ENCODE data around the gene SYT2.
"Not testable (repeated sequence)": the region's sequence is repeated elsewhere in the genome, so short reads cannot be mapped to it uniquely, and the experiment has no call there.

SYT2 gene

DNA sequence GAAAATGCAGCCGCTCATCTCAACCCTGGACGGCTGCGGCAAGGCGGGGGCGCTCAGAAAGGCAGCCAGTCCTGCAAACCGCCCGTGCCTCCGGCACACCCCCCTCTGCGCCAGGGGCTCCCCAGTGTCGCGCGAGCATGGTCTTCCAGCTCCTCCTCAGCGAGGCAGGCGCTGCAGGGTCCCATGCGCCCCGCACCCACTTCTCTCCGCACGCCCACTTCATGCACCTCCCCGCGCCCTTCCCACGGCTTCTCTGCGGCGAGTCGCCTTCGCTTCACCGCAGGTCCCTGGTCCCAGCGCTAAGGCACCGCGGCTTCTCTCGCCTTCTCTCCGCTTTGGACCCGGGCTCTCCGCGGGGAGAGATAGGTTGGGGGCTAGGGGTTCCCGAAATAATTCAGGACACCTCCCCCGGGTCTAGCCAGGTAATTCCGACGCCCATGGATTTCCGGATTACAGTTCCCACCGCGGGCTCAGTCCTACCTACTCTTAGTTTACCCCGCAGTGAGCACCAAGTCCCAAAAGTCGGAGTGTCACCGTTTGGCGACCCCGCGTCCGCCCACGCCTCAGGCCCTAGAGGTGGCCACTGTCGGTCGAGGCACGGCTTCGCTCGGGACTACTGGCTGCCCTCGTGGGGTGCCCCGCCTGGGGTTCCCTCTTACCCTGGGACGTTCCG is 67.5 kb downstream of the SYT2 start:
- H3K27ac ChIP-seq (replicated peaks): no peak overlapping the region
- H3K27me3 ChIP-seq (ENCODE audit: insufficient read depth, poor library complexity, severe bottlenecking): peaks cover 46% of the 10 kb centered on the region
- no peak overlapping the region for H3K4me3 ChIP-seq (replicated peaks; ENCODE audit: insufficient read depth, low read length)

DNA sequence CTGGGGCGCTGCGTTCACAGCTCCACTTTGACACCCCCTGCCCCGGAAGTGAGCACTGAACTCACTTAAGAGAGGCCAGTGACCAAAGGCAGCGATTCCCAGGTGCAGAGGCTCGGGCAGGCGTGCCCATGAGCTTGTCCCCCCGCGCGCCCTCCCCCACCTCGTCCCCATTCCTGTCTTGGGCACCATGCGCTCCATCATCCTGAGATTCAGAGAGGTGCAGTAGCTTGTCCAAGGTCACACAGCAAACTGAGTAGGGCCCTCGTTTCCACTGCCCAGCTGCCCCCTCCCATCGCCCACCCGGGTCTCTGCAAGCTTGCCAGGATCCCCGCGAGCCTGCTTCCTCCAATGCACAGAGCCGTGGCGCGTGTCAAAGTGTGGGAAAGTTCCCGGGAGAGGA is 68.0 kb downstream of the SYT2 start:
- Histone ChIP-seq H3K27ac (replicated peaks) (no peak overlapping the region), H3K27me3 (ENCODE audit: insufficient read depth, poor library complexity, severe bottlenecking) (peaks cover 46% of the 10 kb centered on the region), H3K4me3 (replicated peaks; ENCODE audit: insufficient read depth, low read length) (no peak overlapping the region)
- DNase-seq (ENCODE audit: low read depth in 1 of 2, low spot score in 1 of 2): no peak
- TF ChIP-seq SPI1 (IDR thresholded peaks at IDR 0.05; ENCODE audit: borderline replicate concordance, low read depth) (no peak), GABPA (IDR thresholded peaks at IDR 0.05; ENCODE audit: low read depth) (no peak), POLR2AphosphoS5 (IDR thresholded peaks at IDR 0.05; ENCODE audit: low read depth) (no peak)
- TF ChIP-seq, protein P1, sequence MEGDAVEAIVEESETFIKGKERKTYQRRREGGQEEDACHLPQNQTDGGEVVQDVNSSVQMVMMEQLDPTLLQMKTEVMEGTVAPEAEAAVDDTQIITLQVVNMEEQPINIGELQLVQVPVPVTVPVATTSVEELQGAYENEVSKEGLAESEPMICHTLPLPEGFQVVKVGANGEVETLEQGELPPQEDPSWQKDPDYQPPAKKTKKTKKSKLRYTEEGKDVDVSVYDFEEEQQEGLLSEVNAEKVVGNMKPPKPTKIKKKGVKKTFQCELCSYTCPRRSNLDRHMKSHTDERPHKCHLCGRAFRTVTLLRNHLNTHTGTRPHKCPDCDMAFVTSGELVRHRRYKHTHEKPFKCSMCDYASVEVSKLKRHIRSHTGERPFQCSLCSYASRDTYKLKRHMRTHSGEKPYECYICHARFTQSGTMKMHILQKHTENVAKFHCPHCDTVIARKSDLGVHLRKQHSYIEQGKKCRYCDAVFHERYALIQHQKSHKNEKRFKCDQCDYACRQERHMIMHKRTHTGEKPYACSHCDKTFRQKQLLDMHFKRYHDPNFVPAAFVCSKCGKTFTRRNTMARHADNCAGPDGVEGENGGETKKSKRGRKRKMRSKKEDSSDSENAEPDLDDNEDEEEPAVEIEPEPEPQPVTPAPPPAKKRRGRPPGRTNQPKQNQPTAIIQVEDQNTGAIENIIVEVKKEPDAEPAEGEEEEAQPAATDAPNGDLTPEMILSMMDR (IDR thresholded peaks at IDR 0.05; ENCODE audit: insufficient read depth, low read length): no peak
- TF ChIP-seq, protein P2, sequence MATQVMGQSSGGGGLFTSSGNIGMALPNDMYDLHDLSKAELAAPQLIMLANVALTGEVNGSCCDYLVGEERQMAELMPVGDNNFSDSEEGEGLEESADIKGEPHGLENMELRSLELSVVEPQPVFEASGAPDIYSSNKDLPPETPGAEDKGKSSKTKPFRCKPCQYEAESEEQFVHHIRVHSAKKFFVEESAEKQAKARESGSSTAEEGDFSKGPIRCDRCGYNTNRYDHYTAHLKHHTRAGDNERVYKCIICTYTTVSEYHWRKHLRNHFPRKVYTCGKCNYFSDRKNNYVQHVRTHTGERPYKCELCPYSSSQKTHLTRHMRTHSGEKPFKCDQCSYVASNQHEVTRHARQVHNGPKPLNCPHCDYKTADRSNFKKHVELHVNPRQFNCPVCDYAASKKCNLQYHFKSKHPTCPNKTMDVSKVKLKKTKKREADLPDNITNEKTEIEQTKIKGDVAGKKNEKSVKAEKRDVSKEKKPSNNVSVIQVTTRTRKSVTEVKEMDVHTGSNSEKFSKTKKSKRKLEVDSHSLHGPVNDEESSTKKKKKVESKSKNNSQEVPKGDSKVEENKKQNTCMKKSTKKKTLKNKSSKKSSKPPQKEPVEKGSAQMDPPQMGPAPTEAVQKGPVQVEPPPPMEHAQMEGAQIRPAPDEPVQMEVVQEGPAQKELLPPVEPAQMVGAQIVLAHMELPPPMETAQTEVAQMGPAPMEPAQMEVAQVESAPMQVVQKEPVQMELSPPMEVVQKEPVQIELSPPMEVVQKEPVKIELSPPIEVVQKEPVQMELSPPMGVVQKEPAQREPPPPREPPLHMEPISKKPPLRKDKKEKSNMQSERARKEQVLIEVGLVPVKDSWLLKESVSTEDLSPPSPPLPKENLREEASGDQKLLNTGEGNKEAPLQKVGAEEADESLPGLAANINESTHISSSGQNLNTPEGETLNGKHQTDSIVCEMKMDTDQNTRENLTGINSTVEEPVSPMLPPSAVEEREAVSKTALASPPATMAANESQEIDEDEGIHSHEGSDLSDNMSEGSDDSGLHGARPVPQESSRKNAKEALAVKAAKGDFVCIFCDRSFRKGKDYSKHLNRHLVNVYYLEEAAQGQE (IDR thresholded peaks at IDR 0.05; ENCODE audit: insufficient replicate concordance, low read depth): no peak

More for the DNA sequence above, 67.5 kb downstream of the SYT2 start:
- no peak for DNase-seq (ENCODE audit: low read depth in 1 of 2, low spot score in 1 of 2)
- TF ChIP-seq, protein P2 (IDR thresholded peaks at IDR 0.05; ENCODE audit: insufficient replicate concordance, low read depth): no peak
- TF ChIP-seq, protein P1 (IDR thresholded peaks at IDR 0.05; ENCODE audit: insufficient read depth, low read length): no peak
- TF ChIP-seq SPI1 (IDR thresholded peaks at IDR 0.05; ENCODE audit: borderline replicate concordance, low read depth) (no peak), GABPA (IDR thresholded peaks at IDR 0.05; ENCODE audit: low read depth) (no peak), POLR2AphosphoS5 (IDR thresholded peaks at IDR 0.05; ENCODE audit: low read depth) (no peak)

DNA sequence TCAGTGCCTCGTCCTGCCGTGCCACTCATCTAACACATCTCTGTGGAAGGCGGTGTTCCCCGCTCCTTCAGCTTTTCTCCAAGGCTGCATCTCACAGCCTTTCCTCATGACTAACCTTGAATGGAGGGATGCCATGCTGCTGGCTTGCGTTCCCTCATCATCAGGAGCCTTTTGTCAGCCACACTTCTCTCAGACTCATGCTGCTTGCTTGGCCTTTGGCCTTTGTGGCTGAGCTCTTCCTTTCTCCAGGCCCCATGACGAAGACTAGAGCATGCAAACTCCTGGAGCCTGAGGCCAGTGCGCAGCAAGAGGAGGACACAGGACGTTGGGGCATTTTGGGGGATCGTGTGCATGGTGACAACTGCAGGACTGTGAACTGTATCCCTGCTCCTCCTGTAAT is 70.8 kb downstream of the SYT2 start:
- no peak for TF ChIP-seq POLR2AphosphoS5 (IDR thresholded peaks at IDR 0.05; ENCODE audit: low read depth)
- TF ChIP-seq SPI1 (IDR thresholded peaks at IDR 0.05; ENCODE audit: borderline replicate concordance, low read depth): no peak
- H3K27me3 ChIP-seq (ENCODE audit: insufficient read depth, poor library complexity, severe bottlenecking): peaks cover 38% of the 10 kb centered on the region

DNA sequence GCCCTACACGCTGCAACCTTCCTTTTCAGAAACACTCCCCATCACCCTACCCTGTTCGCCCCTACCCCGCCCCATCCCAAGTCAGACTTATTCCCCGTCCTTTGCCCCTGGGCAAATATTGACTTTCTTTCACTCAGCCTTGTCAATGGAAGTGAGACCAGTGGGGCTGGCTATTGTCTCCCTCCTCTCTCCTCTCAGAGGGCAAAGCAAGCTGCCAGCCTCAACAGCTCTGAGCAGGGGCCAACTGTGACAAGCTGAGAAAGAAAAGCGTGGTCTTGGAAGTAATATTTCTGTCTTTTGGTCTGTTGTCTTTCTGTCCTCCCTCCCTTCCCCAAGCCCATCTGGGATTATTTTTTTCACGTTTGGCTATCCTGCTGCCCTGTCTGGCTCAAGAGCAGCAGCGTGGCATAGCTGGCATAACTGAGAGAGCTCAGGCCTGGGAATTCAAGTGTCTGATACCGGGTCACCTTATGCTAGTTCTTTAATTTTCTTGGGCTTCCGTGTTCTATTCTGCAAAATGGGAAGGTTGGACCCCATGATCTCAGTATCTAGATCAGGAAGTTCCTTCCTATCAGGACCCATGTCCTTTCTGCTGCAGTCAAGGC is 71.5 kb downstream of the SYT2 start:
- H3K27ac ChIP-seq (replicated peaks); DNase-seq (ENCODE audit: low read depth in 1 of 2, low spot score in 1 of 2); H3K4me3 ChIP-seq (replicated peaks; ENCODE audit: insufficient read depth, low read length): not testable (repeated sequence)
- H3K27me3 ChIP-seq (ENCODE audit: insufficient read depth, poor library complexity, severe bottlenecking): peaks cover 38% of the 10 kb centered on the region

More for the DNA sequence above, 70.8 kb downstream of the SYT2 start:
- Histone ChIP-seq H3K27ac (replicated peaks) (no peak overlapping the region), H3K4me3 (replicated peaks; ENCODE audit: insufficient read depth, low read length) (no peak overlapping the region)
- no peak for DNase-seq (ENCODE audit: low read depth in 1 of 2, low spot score in 1 of 2)
